ENCODE measurements around the gene ZNF506. TPM values are rescaled to one million over a fixed set of nuclear protein-coding genes. Genes with fewer than 3 reads are reported as not detected.
"Not testable (repeated sequence)": the region's sequence is repeated elsewhere in the genome, so short reads cannot be mapped to it uniquely, and the experiment has no call there.

ZNF506 gene
- polyA plus RNA-seq, 4 donors, result 2.5 to 27.7 (median 4.7) TPM

DNA sequence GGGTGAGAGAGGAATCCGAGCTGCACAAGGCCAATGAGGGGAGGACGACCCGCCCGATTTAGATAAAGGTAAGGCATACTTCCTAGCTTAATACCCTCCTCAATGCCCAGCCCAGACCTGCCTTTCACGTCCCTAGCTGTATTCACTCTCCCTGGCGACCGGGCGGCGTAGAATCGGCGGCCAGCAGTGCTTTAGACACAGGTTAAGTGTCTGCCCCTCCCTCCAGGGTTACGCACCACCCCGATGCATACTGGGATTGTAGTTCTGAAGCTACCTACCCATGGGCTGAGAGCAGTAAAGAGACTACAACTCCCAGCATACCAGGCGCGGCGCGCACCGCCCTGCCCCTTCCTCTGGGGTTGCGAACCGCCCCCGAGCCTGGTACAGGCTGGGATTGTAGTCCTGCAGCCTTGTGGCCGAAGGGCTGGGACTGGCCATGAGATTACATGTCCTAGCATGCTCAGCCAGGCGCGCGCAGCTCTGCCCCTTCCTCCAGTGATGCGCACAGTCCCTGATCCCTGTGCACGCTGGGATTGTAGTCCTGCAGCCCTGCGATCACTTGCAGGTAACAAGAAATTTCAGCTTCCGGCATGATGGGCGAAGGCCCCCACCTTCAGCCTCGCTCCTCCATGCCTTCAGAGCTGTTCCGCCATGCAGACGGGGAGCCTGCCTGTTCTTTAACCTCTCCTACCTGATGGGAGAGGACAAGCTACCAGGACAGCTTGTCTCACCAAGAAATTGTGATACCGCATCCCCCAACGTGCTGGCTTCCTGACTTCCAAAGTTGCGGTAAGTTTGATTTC lies 45.1 kb downstream of the ZNF506 start:
- peak overlapping the region; percentile 46 to 63 (median 50) for H3K4me3 ChIP-seq (ENCODE audit: low read depth in 1 of 3, low read length in 3 of 3)
- peak; percentile 5 for FAIRE-seq

DNA sequence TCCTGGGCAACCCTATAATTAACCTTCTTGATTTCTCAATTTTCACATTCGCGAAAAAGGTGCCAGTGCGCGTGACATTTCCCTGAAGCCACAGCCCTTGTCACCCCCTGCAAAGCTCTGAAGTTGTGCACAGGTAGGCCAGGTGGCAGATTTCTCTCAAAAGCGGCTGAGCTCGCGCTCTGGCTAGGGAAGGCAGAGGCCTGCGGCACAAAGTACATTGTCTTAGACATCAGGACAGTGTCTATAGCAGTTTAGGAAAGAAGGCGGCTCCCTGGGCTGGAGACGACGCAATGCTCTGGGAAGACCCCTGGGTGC lies 45.7 kb downstream of the ZNF506 start:
- FAIRE-seq (no peak), DNase-seq (no peak)
- H3K9me3 ChIP-seq (ENCODE audit: control insufficient read depth in 2 of 2, insufficient read depth in 1 of 2, low read depth in 1 of 2, low read length in 1 of 2), result peaks cover 0 to 8% of the 10 kb centered on the region in 2 donors
- peak overlapping the region; percentile 46 to 63 (median 50) for H3K4me3 ChIP-seq (ENCODE audit: low read depth in 1 of 3, low read length in 3 of 3)
- H3K36me3 ChIP-seq (ENCODE audit: control insufficient read depth in 3 of 3, insufficient read depth in 2 of 3, low read depth in 1 of 3, low read length in 3 of 3), result peaks cover 0 to 2% (median 2%) of the 10 kb centered on the region in 3 donors
- H3K4me1 ChIP-seq (ENCODE audit: control insufficient read depth in 3 of 3, insufficient read depth in 2 of 3, low read depth in 1 of 3, low read length in 2 of 3), result peaks cover 4 to 6% (median 5%) of the 10 kb centered on the region in 3 donors
- peak overlapping the region; percentile 49 to 96 (median 85) for H3K27ac ChIP-seq (ENCODE audit: low read depth in 1 of 3, low read length in 2 of 3)
- WGBS, 3 donors, result 1 to 2% (median 2%) methylated on average over 11 of the region's 11 CpGs
- H3K27me3 ChIP-seq (ENCODE audit: control insufficient read depth in 3 of 3, insufficient read depth in 3 of 3, low read length in 3 of 3), result no peaks in the 10 kb centered on the region

More for the DNA sequence above, 45.1 kb downstream of the ZNF506 start:
- Histone ChIP-seq H3K27ac (ENCODE audit: low read depth in 1 of 3, low read length in 2 of 3) (peak overlapping the region; percentile 49 to 96 (median 85)), H3K27me3 (ENCODE audit: control insufficient read depth in 3 of 3, insufficient read depth in 3 of 3, low read length in 3 of 3) (no peaks in the 10 kb centered on the region), H3K36me3 (ENCODE audit: control insufficient read depth in 3 of 3, insufficient read depth in 2 of 3, low read depth in 1 of 3, low read length in 3 of 3) (peaks cover 0 to 2% (median 2%) of the 10 kb centered on the region in 3 donors), H3K9me3 (ENCODE audit: control insufficient read depth in 2 of 2, insufficient read depth in 1 of 2, low read depth in 1 of 2, low read length in 1 of 2) (peaks cover 0 to 11% of the 10 kb centered on the region in 2 donors), H3K4me1 (ENCODE audit: control insufficient read depth in 3 of 3, insufficient read depth in 2 of 3, low read depth in 1 of 3, low read length in 2 of 3) (peaks cover 4 to 6% (median 5%) of the 10 kb centered on the region in 3 donors)
- 0 to 1% (median 1%) methylated on average over 36 of the region's 36 CpGs for WGBS, 3 donors
- peak; percentile 98 to 99 for DNase-seq

DNA sequence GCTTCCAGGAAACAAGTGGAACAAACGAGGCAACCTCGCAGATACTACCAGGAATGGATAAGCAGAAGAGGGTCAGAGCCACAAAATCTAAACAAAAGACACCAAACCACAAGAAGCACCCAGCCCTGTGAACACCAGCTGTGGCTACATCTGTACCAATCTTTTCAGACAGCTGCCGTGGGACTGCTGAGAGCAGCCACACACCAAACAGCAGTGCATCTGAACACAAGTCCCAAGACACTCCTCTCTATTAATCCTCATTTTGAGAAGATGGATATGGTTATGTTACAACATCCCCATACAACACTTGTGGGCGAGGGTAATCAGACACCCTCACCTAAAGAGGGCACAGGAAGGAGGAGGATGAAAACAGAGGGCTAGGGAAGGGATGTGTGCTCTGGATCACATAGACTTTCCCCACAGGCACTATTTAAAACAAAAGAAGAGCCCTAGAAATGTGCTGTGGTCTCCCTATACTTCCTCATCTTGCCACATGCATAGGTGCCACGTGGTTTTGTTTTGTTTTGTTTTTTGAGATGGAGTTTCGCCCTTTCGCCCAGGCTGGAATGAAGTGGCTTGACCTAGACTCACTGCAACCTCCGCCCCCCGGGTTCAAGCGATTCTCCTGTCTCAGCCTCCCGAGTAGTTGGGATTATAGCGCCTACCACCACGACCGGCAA lies 47.1 kb downstream of the ZNF506 start:
- H3K4me1 ChIP-seq (ENCODE audit: control insufficient read depth in 3 of 3, insufficient read depth in 2 of 3, low read depth in 1 of 3, low read length in 2 of 3), result peaks cover 4 to 6% (median 5%) of the 10 kb centered on the region in 3 donors
- peaks cover 0 to 2% (median 2%) of the 10 kb centered on the region in 3 donors for H3K36me3 ChIP-seq (ENCODE audit: control insufficient read depth in 3 of 3, insufficient read depth in 2 of 3, low read depth in 1 of 3, low read length in 3 of 3)
- FAIRE-seq (no peak), DNase-seq (no peak)
- H3K9me3 ChIP-seq (ENCODE audit: control insufficient read depth in 2 of 2, insufficient read depth in 1 of 2, low read depth in 1 of 2, low read length in 1 of 2), result peaks cover 0 to 5% of the 10 kb centered on the region in 2 donors
- WGBS, 3 donors, result 71 to 78% (median 77%) methylated on average over 14 of the region's 14 CpGs
- no peak overlapping the region for H3K4me3 ChIP-seq (ENCODE audit: low read depth in 1 of 3, low read length in 3 of 3)
- peak overlapping the region in 1 of 3 donors; percentile 48 for H3K27ac ChIP-seq (ENCODE audit: low read depth in 1 of 3, low read length in 2 of 3)
- no peaks in the 10 kb centered on the region for H3K27me3 ChIP-seq (ENCODE audit: control insufficient read depth in 3 of 3, insufficient read depth in 3 of 3, low read length in 3 of 3)

DNA sequence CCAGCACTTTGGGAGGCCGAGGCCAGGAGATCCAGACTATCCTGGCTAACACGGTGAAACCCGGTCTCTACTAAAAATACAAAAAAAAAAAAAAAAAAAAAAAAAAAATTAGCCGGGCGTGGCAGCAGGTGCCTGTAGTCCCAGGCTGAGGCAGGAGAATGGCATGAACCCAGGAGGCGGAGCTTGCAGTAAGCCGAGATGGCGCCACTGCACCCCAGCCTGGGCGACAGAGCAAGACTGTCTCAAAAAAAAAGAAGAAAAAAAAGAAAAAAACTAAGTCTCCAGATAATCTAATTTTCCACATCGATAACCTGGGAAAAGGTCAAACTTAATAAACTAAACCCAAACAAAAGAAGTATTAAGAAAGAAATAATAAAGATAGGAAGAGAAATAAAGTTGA lies 49.6 kb downstream of the ZNF506 start:
- H3K9me3 ChIP-seq (ENCODE audit: control insufficient read depth in 2 of 2, insufficient read depth in 1 of 2, low read depth in 1 of 2, low read length in 1 of 2); H3K27ac ChIP-seq (ENCODE audit: low read depth in 1 of 3, low read length in 2 of 3); H3K27me3 ChIP-seq (ENCODE audit: control insufficient read depth in 3 of 3, insufficient read depth in 3 of 3, low read length in 3 of 3); FAIRE-seq; H3K4me1 ChIP-seq (ENCODE audit: control insufficient read depth in 3 of 3, insufficient read depth in 2 of 3, low read depth in 1 of 3, low read length in 2 of 3); DNase-seq; H3K4me3 ChIP-seq (ENCODE audit: low read depth in 1 of 3, low read length in 3 of 3); H3K36me3 ChIP-seq (ENCODE audit: control insufficient read depth in 3 of 3, insufficient read depth in 2 of 3, low read depth in 1 of 3, low read length in 3 of 3): not testable (repeated sequence)
- WGBS, 3 donors, result 57 to 71% (median 66%) methylated on average over 8 to 10 of the region's 10 CpGs

DNA sequence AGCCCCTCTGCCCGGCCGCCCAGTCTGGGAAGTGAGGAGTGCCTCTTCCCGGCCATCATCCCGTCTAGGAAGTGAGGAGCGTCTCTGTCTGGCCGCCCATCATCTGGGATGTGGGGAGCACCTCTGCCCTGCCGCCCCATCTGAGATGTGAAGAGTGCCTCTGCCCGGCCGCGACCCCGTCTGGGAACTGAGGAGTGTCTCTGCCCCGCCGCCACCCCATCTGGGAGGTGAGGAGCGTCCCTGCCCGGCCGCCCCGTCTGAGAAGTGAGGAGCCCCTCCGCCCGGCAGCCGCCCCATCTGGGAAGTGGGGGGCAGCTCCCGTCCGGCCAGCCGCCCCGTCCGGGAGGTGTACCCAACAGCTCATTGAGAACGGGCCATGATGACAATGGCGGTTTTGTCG lies 51.6 kb downstream of the ZNF506 start:
- WGBS, 3 donors, result 94 to 99% (median 96%) methylated on average over 25 to 28 of the region's 28 CpGs
- H3K9me3 ChIP-seq (ENCODE audit: control insufficient read depth in 2 of 2, insufficient read depth in 1 of 2, low read depth in 1 of 2, low read length in 1 of 2); H3K4me1 ChIP-seq (ENCODE audit: control insufficient read depth in 3 of 3, insufficient read depth in 2 of 3, low read depth in 1 of 3, low read length in 2 of 3); FAIRE-seq; H3K4me3 ChIP-seq (ENCODE audit: low read depth in 1 of 3, low read length in 3 of 3); H3K27me3 ChIP-seq (ENCODE audit: control insufficient read depth in 3 of 3, insufficient read depth in 3 of 3, low read length in 3 of 3); DNase-seq; H3K36me3 ChIP-seq (ENCODE audit: control insufficient read depth in 3 of 3, insufficient read depth in 2 of 3, low read depth in 1 of 3, low read length in 3 of 3); H3K27ac ChIP-seq (ENCODE audit: low read depth in 1 of 3, low read length in 2 of 3): not testable (repeated sequence)

DNA sequence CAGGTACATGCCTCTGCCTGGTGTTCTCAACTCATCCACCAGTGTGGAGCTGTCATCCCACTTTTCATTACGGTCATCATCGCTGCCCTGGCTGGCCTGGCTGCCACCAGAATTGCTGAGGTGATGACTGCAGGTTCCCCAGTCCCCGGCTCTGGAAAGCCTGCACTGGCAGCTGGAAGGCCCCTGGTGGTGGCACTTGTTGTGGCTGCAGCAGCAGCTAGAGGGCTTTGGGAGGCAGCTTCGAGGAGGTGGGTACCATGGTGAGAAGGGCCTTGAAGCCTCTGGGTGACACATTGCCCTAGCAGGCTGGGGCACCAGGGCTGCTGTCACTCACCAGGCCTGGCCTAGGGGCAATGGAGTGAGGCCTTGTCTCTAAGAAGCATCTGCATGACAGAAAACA lies 63.4 kb downstream of the ZNF506 start:
- Histone ChIP-seq H3K9me3 (ENCODE audit: control insufficient read depth in 2 of 2, insufficient read depth in 1 of 2, low read depth in 1 of 2, low read length in 1 of 2) (peaks cover 3 to 15% of the 10 kb centered on the region in 2 donors), H3K27me3 (ENCODE audit: control insufficient read depth in 3 of 3, insufficient read depth in 3 of 3, low read length in 3 of 3) (no peaks in the 10 kb centered on the region), H3K4me1 (ENCODE audit: control insufficient read depth in 3 of 3, insufficient read depth in 2 of 3, low read depth in 1 of 3, low read length in 2 of 3) (no peaks in the 10 kb centered on the region), H3K27ac (ENCODE audit: low read depth in 1 of 3, low read length in 2 of 3) (no peak overlapping the region), H3K4me3 (ENCODE audit: low read depth in 1 of 3, low read length in 3 of 3) (no peak overlapping the region), H3K36me3 (ENCODE audit: control insufficient read depth in 3 of 3, insufficient read depth in 2 of 3, low read depth in 1 of 3, low read length in 3 of 3) (no peaks in the 10 kb centered on the region)
- FAIRE-seq (no peak), DNase-seq (no peak)
- WGBS, 3 donors, result 86 to 95% (median 92%) methylated on average over 4 of the region's 4 CpGs

DNA sequence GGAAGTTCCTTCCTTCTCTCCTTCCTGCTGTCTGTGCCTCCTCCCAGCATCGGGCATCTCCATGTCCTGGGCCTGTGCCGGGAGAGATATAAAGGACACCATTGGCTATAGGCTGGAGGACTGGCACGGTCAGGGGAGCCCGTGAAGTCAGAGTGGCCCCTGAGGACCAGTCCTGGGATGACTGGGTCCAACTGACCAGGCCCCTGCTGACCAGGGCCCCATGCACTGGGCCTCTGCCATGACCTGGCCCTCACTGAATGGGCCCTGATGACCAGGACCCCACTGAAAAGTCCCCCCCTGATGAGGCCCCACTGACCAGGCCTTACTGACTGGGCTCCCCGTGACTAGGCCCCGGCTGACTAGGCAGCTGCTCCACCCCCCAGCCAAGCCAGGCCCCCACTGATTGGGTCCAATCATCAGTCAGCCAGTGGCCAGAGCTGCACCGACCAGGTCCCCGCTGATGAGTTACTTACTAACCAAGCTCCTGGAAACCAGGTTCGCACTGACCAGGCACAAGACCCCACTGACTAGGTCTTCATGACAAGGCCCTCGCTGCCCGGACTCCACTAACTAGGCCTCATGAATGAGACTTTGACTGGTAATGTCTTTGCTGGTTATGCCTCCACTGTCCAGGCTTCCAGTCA lies 68.7 kb downstream of the ZNF506 start:
- H3K36me3 ChIP-seq (ENCODE audit: control insufficient read depth in 3 of 3, insufficient read depth in 2 of 3, low read depth in 1 of 3, low read length in 3 of 3), result no peaks in the 10 kb centered on the region
- no peak overlapping the region for H3K4me3 ChIP-seq (ENCODE audit: low read depth in 1 of 3, low read length in 3 of 3)
- H3K27ac ChIP-seq (ENCODE audit: low read depth in 1 of 3, low read length in 2 of 3), result no peak overlapping the region
- FAIRE-seq (no peak), DNase-seq (no peak)
- no peaks in the 10 kb centered on the region for H3K27me3 ChIP-seq (ENCODE audit: control insufficient read depth in 3 of 3, insufficient read depth in 3 of 3, low read length in 3 of 3)
- WGBS, 3 donors, result 92 to 95% (median 94%) methylated on average over 11 of the region's 11 CpGs
- H3K9me3 ChIP-seq (ENCODE audit: control insufficient read depth in 2 of 2, insufficient read depth in 1 of 2, low read depth in 1 of 2, low read length in 1 of 2), result peaks cover 3 to 15% of the 10 kb centered on the region in 2 donors
- H3K4me1 ChIP-seq (ENCODE audit: control insufficient read depth in 3 of 3, insufficient read depth in 2 of 3, low read depth in 1 of 3, low read length in 2 of 3), result no peaks in the 10 kb centered on the region

DNA sequence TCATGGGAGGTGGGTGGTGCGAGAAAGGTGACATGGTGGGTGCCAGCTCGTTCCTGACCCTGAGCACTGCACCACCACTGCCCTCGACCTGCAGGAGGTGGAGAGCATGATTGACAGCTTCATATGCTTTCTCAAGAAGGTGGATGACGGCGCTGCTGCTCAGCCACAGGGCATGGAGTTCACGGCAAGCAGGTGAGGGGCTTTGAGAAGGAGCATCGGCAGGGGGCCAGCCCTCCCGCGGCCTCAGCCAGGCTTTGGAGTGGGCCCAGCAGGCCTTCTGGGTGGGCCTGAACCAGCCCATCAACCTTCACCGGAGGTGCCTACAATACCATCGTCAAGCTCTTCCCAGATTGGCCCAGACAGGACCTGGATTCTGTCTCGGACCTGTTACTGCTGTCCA lies 69.7 kb downstream of the ZNF506 start:
- Histone ChIP-seq H3K9me3 (ENCODE audit: control insufficient read depth in 2 of 2, insufficient read depth in 1 of 2, low read depth in 1 of 2, low read length in 1 of 2) (peaks cover 3 to 15% of the 10 kb centered on the region in 2 donors), H3K36me3 (ENCODE audit: control insufficient read depth in 3 of 3, insufficient read depth in 2 of 3, low read depth in 1 of 3, low read length in 3 of 3) (no peaks in the 10 kb centered on the region), H3K4me3 (ENCODE audit: low read depth in 1 of 3, low read length in 3 of 3) (no peak overlapping the region), H3K27me3 (ENCODE audit: control insufficient read depth in 3 of 3, insufficient read depth in 3 of 3, low read length in 3 of 3) (no peaks in the 10 kb centered on the region), H3K27ac (ENCODE audit: low read depth in 1 of 3, low read length in 2 of 3) (no peak overlapping the region), H3K4me1 (ENCODE audit: control insufficient read depth in 3 of 3, insufficient read depth in 2 of 3, low read depth in 1 of 3, low read length in 2 of 3) (no peaks in the 10 kb centered on the region)
- FAIRE-seq (no peak), DNase-seq (no peak)
- whole genome bisulfite sequencing, 3 donors, result 79 to 81% (median 80%) methylated on average over 12 of the region's 12 CpGs

Data from small intestine (tissue), 7 donors.